ENCODE measurements around the gene MYH10.
A peak's percentile ranks its signal among the peaks of the same experiment; 100 is the strongest.
"Not testable (repeated sequence)": the region's sequence is repeated elsewhere in the genome, so short reads cannot be mapped to it uniquely, and the experiment has no call there.

The MYH10 gene

DNA sequence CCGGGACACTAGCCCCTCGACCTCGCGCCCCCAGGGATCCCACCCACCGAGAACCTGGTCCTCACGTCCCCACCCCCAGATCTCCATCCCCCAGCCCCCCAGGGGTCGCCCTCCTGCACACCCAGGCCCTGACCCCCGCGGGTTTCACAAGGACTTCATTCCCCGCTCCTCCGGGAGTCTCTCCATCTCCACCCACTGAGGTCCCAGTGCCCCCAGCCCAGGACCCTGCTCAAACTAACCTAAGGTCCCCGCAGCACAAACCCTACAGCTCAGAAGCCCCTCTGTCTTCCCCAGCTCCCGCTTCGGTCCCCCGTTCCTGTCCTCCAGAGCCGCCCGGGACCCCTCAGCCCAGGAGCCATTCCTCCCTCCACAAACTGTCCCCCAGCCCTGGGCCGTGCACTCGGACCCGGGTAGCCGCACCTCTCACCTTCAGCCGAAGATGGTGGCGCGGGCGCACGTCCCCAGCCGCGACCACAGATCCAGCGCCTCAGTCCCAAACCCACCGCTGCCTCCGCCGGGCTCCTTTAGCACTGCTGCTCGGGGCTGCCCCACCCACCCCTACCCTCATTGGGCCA is at the start of gene MYH10:
Gene MYH10 (minus strand): TSS at position 499 of the 575 bp plus-strand sequence. CDS start 7,479 bp downstream, outside the sequence.
- peaks cover 62% of the 10 kb centered on the region for H3K27me3 Mint-ChIP-seq
- no peak for ATAC-seq

DNA sequence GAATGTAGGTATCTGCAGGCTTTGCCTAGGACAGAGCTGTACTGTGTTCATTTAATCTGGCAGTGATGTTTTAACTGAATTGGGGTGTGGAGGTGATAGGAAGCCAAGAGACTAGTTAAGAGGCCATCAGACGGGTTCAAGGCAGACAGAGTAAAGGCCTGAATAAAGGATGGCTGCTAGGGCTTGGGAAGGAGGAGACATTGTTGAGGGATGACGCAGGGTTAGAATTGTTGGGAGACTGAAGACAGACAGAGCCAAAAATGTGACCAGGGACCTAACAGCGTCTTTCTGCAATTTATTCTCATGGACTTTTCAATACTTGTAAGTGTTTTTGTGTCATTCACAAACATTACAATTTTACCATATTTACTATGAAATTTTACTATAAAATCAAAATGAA is 48.6 kb upstream of the MYH10 start:
- H3K36me3 Mint-ChIP-seq (ENCODE audit: low read depth), result no peaks in the 10 kb centered on the region
- peaks cover 9% of the 10 kb centered on the region for H3K27me3 Mint-ChIP-seq
- peaks cover 5% of the 10 kb centered on the region for H3K9me3 Mint-ChIP-seq
- no peak overlapping the region for H3K27ac Mint-ChIP-seq
- H3K4me1 Mint-ChIP-seq, result no peaks in the 10 kb centered on the region
- ATAC-seq (no peak), DNase-seq (no peak)
- no peak overlapping the region for H3K4me3 Mint-ChIP-seq

More for the DNA sequence above, at the start of gene MYH10:
- Mint-ChIP-seq H3K4me3 (peak within 1 kb of the TSS; percentile 87), H3K9me3 (no peaks in the 10 kb centered on the region), H3K36me3 (ENCODE audit: low read depth) (no peaks in the 10 kb centered on the region), H3K27ac (peak within 1 kb of the TSS; percentile 71), H3K4me1 (peaks cover 11% of the 10 kb centered on the region)
- no peak for DNase-seq

DNA sequence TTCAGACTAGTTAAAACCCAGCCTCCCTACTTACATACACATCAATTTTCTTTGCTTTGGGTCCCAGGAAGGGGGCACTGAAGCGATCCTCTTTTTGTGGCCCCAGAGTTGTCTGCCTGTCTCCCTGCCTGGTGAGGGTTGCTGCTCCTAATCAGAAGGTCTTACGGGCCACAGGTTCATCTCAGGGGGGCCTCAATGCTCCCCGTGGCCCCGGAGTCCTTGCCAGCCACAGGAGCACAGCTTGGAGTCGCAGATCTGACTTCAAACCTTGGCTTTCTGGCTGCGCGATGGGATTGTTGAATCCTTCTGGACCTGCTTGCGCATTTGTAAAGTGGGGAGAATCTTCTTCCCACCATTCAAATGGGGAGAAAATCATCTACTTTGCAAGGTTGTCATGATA is 44.8 kb upstream of the MYH10 start:
- Mint-ChIP-seq H3K36me3 (ENCODE audit: low read depth) (no peaks in the 10 kb centered on the region), H3K9me3 (peaks cover 5% of the 10 kb centered on the region), H3K27me3 (peaks cover 4% of the 10 kb centered on the region), H3K4me3 (no peak overlapping the region), H3K27ac (no peak overlapping the region), H3K4me1 (no peaks in the 10 kb centered on the region)
- no peak for DNase-seq
- no peak for ATAC-seq

GRCh38 chr17:8674344-8675305 is 44.1 kb upstream of the MYH10 start:
- Mint-ChIP-seq H3K4me3 (no peak overlapping the region), H3K36me3 (ENCODE audit: low read depth) (no peaks in the 10 kb centered on the region), H3K27me3 (peaks cover 4% of the 10 kb centered on the region), H3K27ac (no peak overlapping the region), H3K4me1 (no peaks in the 10 kb centered on the region), H3K9me3 (peaks cover 5% of the 10 kb centered on the region)
- ATAC-seq, result no peak
- DNase-seq, result no peak

DNA sequence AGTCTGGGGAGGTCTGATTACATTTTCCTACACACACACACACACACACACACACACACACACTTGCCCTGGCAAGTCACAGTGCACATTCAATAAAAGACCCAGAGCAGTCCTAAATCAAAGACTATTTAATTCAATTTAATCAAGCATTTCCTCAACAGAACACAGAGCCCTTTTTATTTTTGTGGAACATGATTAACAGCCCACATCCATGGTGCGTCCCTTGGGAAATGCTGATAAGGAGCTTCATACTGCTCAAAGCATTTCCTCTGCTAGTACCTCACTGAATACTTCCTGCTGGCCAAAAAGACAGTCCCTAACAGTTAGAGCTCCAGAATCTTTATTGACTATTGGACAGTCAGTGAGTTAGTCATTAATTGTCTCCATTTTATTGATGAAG is 43.1 kb upstream of the MYH10 start:
- Mint-ChIP-seq H3K27ac (no peak overlapping the region), H3K9me3 (peaks cover 2% of the 10 kb centered on the region), H3K4me3 (no peak overlapping the region), H3K27me3 (no peaks in the 10 kb centered on the region), H3K36me3 (ENCODE audit: low read depth) (no peaks in the 10 kb centered on the region), H3K4me1 (no peaks in the 10 kb centered on the region)
- ATAC-seq (no peak), DNase-seq (no peak)

GRCh38 chr17:8672326-8672725 is 41.8 kb upstream of the MYH10 start:
- Mint-ChIP-seq H3K36me3 (ENCODE audit: low read depth) (no peaks in the 10 kb centered on the region), H3K27ac (no peak overlapping the region), H3K4me1 (no peaks in the 10 kb centered on the region), H3K4me3 (no peak overlapping the region), H3K9me3 (no peaks in the 10 kb centered on the region), H3K27me3 (no peaks in the 10 kb centered on the region)
- ATAC-seq, result no peak
- DNase-seq, result no peak

DNA sequence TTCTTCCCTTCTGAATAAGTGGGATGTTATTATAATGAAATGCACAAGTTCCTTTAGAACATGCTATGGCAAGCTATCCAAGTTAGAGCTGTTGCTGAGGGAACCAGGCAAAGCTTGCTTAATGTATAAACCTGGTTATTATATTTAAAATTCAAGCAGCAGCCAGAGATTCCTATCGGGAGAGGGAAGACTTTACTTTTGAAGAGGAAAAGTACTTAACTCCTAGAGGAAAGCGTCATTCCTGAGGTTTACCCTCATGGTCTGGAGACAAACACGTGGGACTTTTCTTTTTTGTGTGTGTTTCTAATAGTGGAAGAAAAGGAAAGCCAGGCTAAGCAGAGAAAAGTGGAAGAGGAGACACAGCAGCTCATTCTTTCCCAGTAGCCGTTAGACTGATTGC is 39.9 kb upstream of the MYH10 start:
- Mint-ChIP-seq H3K4me3 (no peak overlapping the region), H3K36me3 (ENCODE audit: low read depth) (no peaks in the 10 kb centered on the region), H3K9me3 (no peaks in the 10 kb centered on the region), H3K27ac (no peak overlapping the region), H3K27me3 (peaks cover 4% of the 10 kb centered on the region), H3K4me1 (no peaks in the 10 kb centered on the region)
- ATAC-seq, result no peak
- no peak for DNase-seq

- Mint-ChIP-seq H3K4me1 (no peaks in the 10 kb centered on the region), H3K36me3 (ENCODE audit: low read depth) (no peaks in the 10 kb centered on the region), H3K27me3 (peaks cover 5% of the 10 kb centered on the region), H3K9me3 (no peaks in the 10 kb centered on the region), H3K27ac (no peak overlapping the region), H3K4me3 (no peak overlapping the region)
- no peak for DNase-seq
- ATAC-seq, result no peak
Observed at GRCh38 chr17:8668176-8668740, 37.7 kb upstream of the MYH10 start.

DNA sequence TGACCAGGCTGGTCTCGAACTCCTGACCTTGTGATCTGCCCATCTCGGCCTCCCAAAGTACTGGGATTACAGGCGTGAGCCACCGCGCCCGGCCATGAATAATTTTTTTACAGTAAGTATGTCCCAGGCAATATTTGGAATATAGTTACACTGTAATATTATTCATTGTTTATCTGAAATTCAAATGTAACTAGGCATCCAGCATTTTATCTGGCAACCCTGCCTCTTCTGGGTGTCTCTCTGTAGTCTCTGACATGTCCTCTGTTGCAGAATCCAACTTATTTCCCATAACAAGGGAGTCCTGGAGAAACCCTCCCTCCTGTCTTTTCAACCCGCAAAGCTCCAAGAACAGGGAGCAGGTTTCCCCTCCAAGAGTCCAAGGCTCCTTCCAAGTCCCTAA is 36.9 kb upstream of the MYH10 start:
- H3K27me3 Mint-ChIP-seq, result peaks cover 5% of the 10 kb centered on the region
- ATAC-seq, result no peak
- H3K9me3 Mint-ChIP-seq, result no peaks in the 10 kb centered on the region
- no peaks in the 10 kb centered on the region for H3K36me3 Mint-ChIP-seq (ENCODE audit: low read depth)
- H3K4me1 Mint-ChIP-seq, result no peaks in the 10 kb centered on the region
- H3K4me3 Mint-ChIP-seq, result no peak overlapping the region
- no peak overlapping the region for H3K27ac Mint-ChIP-seq
- no peak for DNase-seq

GRCh38 chr17:8665684-8666083 is 35.2 kb upstream of the MYH10 start:
- no peak overlapping the region for H3K27ac Mint-ChIP-seq
- H3K4me3 Mint-ChIP-seq, result no peak overlapping the region
- DNase-seq (no peak), ATAC-seq (no peak)
- peaks cover 5% of the 10 kb centered on the region for H3K27me3 Mint-ChIP-seq
- no peaks in the 10 kb centered on the region for H3K36me3 Mint-ChIP-seq (ENCODE audit: low read depth)
- H3K9me3 Mint-ChIP-seq, result no peaks in the 10 kb centered on the region
- no peaks in the 10 kb centered on the region for H3K4me1 Mint-ChIP-seq

GRCh38 chr17:8664456-8665126 is 34.1 kb upstream of the MYH10 start:
- ATAC-seq (no peak), DNase-seq (no peak)
- Mint-ChIP-seq H3K27me3 (peaks cover 5% of the 10 kb centered on the region), H3K27ac (no peak overlapping the region), H3K4me1 (peaks cover 2% of the 10 kb centered on the region), H3K36me3 (ENCODE audit: low read depth) (no peaks in the 10 kb centered on the region), H3K4me3 (no peak overlapping the region), H3K9me3 (no peaks in the 10 kb centered on the region)

- H3K4me1 Mint-ChIP-seq, result peaks cover 2% of the 10 kb centered on the region
- DNase-seq, result no peak
- ATAC-seq, result no peak
- H3K9me3 Mint-ChIP-seq, result no peaks in the 10 kb centered on the region
- no peak overlapping the region for H3K27ac Mint-ChIP-seq
- H3K4me3 Mint-ChIP-seq, result no peak overlapping the region
- no peaks in the 10 kb centered on the region for H3K36me3 Mint-ChIP-seq (ENCODE audit: low read depth)
- peaks cover 5% of the 10 kb centered on the region for H3K27me3 Mint-ChIP-seq
Observed at GRCh38 chr17:8662973-8663372, 32.4 kb upstream of the MYH10 start.

GRCh38 chr17:8662076-8662831 is 31.7 kb upstream of the MYH10 start:
- H3K36me3 Mint-ChIP-seq (ENCODE audit: low read depth), result no peaks in the 10 kb centered on the region
- H3K4me3 Mint-ChIP-seq, result no peak overlapping the region
- ATAC-seq, result no peak
- DNase-seq, result no peak
- peaks cover 2% of the 10 kb centered on the region for H3K4me1 Mint-ChIP-seq
- peaks cover 5% of the 10 kb centered on the region for H3K27me3 Mint-ChIP-seq
- H3K9me3 Mint-ChIP-seq, result peaks cover 4% of the 10 kb centered on the region
- H3K27ac Mint-ChIP-seq, result no peak overlapping the region

- H3K9me3 Mint-ChIP-seq, result peaks cover 10% of the 10 kb centered on the region
- not testable (repeated sequence) for H3K36me3 Mint-ChIP-seq (ENCODE audit: low read depth); H3K4me3 Mint-ChIP-seq; DNase-seq; ATAC-seq; H3K4me1 Mint-ChIP-seq; H3K27ac Mint-ChIP-seq; H3K27me3 Mint-ChIP-seq
Observed at GRCh38 chr17:8660709-8661108, 30.2 kb upstream of the MYH10 start.
